OCI-LY7 (cell line): ENCODE results near the gene DDIT4. TPM values are rescaled to one million over a fixed set of nuclear protein-coding genes. Genes with fewer than 3 reads are reported as not detected.
A peak's percentile ranks its signal among the peaks of the same experiment; 100 is the strongest.

Experiments used
- BruUV-seq: library from RNA; stranded (reverse); fragments of 400-500 nt; replicated peaks from 2 replicates; lab custom pipeline; 2021; lab: Mats Ljungman, UMichigan
- CTCF ChIA-PET: fragments of 300-600 bp; sonication (Branson Sonifier 250); formaldehyde crosslinking; loops from one replicate; lab custom pipeline; 2022; ENCODE audit warnings: antibody characterized with exemption; ENCODE audit not compliant: unreplicated experiment; lab: Charles Lee
- POLR2A ChIA-PET: fragments of 300-600 bp; sonication (Branson Sonifier 250); formaldehyde crosslinking; loops from one replicate; lab custom pipeline; 2022; ENCODE audit warnings: antibody characterized with exemption; lab: Charles Lee
- DNase-seq: peaks from one replicate; pipeline ENCODE4 v3.0.0-alpha.2; 2015; ENCODE audit warnings: low spot score
- H2AFZ ChIP-seq: fragments of 200-600 bp; sonication (generic), shearing (Covaris generic); 2 replicates; pipeline ENCODE4 v1.6.1; 2014; ENCODE audit warnings: mild to moderate bottlenecking, antibody characterized with exemption, low read length, moderate library complexity
- H3K27ac ChIP-seq: fragments of 200-600 bp; sonication (generic); 2 replicates; pipeline ENCODE4 v1.5.1; 2014; ENCODE audit warnings: mixed run types, low read depth, mild to moderate bottlenecking, moderate library complexity, low read length, inconsistent platforms; ENCODE audit not compliant: poor library complexity, severe bottlenecking
- H3K36me3 ChIP-seq: fragments of 200-600 bp; sonication (generic); 2 replicates; pipeline ENCODE4 v1.6.1; 2014; ENCODE audit warnings: mild to moderate bottlenecking, antibody characterized with exemption, low read length, moderate library complexity, mixed read lengths; ENCODE audit not compliant: insufficient read depth
- H3K4me1 ChIP-seq: fragments of 200-600 bp; sonication (generic); 2 replicates; pipeline ENCODE4 v1.5.1; 2014; ENCODE audit warnings: mild to moderate bottlenecking, low read length; ENCODE audit not compliant: insufficient read depth, poor library complexity, severe bottlenecking
- H3K4me2 ChIP-seq: fragments of 200-600 bp; sonication (generic); 2 replicates; pipeline ENCODE4 v1.6.1; 2014; ENCODE audit warnings: mild to moderate bottlenecking, low read length
- H3K4me3 ChIP-seq: fragments of 200-600 bp; sonication (generic); 2 replicates; pipeline ENCODE4 v1.5.1; 2014; ENCODE audit warnings: mild to moderate bottlenecking, low read depth, low read length; ENCODE audit not compliant: poor library complexity, severe bottlenecking
- H3K79me2 ChIP-seq: fragments of 200-600 bp; sonication (generic); 2 replicates; pipeline ENCODE4 v1.6.1; 2016; ENCODE audit warnings: low read depth, mild to moderate bottlenecking, low read length, moderate library complexity, mixed read lengths; ENCODE audit not compliant: insufficient read depth
- H3K9me2 ChIP-seq: fragments of 200-600 bp; sonication (generic); 2 replicates; pipeline ENCODE4 v1.6.1; 2016; ENCODE audit warnings: mild to moderate bottlenecking, low read length, mixed read lengths; ENCODE audit not compliant: insufficient read depth
- H3K9me3 ChIP-seq: fragments of 200-600 bp; sonication (generic); 2 replicates; pipeline ENCODE4 v1.6.1; 2014; ENCODE audit warnings: mild to moderate bottlenecking, mixed run types, low read length, mixed read lengths
- H4K20me1 ChIP-seq: fragments of 200-600 bp; sonication (generic); 2 replicates; pipeline ENCODE4 v1.6.1; 2014; ENCODE audit warnings: mild to moderate bottlenecking, antibody characterized with exemption, low read length, moderate library complexity, mixed read lengths; ENCODE audit not compliant: insufficient read depth
- EZH2phosphoT487 ChIP-seq: fragments of 200-600 bp; sonication (generic); IDR thresholded peaks from 2 replicates; pipeline ENCODE4 v1.6.1; 2018; ENCODE audit warnings: low read depth, borderline replicate concordance, mild to moderate bottlenecking, mixed run types, antibody characterized with exemption, low read length, moderate library complexity, mixed read lengths
- intact Hi-C: fragments of 100-400 bp; cut with micrococcal nuclease; formaldehyde crosslinking; loops from one replicate; pipeline ENCODE4 v1.10.0; 2022; ENCODE audit not compliant: unreplicated experiment
- total RNA-seq, 2 experiments: library from RNA; depleted of rRNA in 1 of 2; stranded (reverse); fragments of >200 nt in 1 of 2; shearing (Covaris generic) in 1 of 2; gene quantifications; 2 replicates each; pipeline ENCODE4 v1.2.3, GENCODE V29; 2014 to 2022
- TF ChIP-seq, protein P1 (sequence below): fragments of 200-600 bp; sonication (generic); conservative IDR thresholded peaks from 2 replicates; pipeline ENCODE4 v1.5.1; 2014; ENCODE audit warnings: mild to moderate bottlenecking, antibody characterized with exemption, low read length, moderate library complexity, mixed read lengths

The DDIT4 gene
- total RNA-seq, 2 experiments from 2014 or later: 91.8 to 102 TPM

DNA sequence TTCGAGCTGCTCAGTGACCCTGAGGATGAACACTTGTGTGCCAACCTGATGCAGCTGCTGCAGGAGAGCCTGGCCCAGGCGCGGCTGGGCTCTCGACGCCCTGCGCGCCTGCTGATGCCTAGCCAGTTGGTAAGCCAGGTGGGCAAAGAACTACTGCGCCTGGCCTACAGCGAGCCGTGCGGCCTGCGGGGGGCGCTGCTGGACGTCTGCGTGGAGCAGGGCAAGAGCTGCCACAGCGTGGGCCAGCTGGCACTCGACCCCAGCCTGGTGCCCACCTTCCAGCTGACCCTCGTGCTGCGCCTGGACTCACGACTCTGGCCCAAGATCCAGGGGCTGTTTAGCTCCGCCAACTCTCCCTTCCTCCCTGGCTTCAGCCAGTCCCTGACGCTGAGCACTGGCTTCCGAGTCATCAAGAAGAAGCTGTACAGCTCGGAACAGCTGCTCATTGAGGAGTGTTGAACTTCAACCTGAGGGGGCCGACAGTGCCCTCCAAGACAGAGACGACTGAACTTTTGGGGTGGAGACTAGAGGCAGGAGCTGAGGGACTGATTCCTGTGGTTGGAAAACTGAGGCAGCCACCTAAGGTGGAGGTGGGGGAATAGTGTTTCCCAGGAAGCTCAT, 1.1 kb downstream of the DDIT4 start:
- no peak for TF ChIP-seq EZH2phosphoT487
- TF ChIP-seq, protein P1, sequence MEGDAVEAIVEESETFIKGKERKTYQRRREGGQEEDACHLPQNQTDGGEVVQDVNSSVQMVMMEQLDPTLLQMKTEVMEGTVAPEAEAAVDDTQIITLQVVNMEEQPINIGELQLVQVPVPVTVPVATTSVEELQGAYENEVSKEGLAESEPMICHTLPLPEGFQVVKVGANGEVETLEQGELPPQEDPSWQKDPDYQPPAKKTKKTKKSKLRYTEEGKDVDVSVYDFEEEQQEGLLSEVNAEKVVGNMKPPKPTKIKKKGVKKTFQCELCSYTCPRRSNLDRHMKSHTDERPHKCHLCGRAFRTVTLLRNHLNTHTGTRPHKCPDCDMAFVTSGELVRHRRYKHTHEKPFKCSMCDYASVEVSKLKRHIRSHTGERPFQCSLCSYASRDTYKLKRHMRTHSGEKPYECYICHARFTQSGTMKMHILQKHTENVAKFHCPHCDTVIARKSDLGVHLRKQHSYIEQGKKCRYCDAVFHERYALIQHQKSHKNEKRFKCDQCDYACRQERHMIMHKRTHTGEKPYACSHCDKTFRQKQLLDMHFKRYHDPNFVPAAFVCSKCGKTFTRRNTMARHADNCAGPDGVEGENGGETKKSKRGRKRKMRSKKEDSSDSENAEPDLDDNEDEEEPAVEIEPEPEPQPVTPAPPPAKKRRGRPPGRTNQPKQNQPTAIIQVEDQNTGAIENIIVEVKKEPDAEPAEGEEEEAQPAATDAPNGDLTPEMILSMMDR: peak; percentile 84
- H4K20me1 ChIP-seq: no peaks in the 10 kb centered on the region
- peaks cover 39% of the 10 kb centered on the region for H3K4me1 ChIP-seq
- no TSS peak for BruUV-seq
- peak; percentile 73 for DNase-seq
- no peak overlapping the region; the same call in 1 of the 2 replicates for H2AFZ ChIP-seq
- no peaks in the 10 kb centered on the region for H3K9me2 ChIP-seq
- H3K9me3 ChIP-seq: no peaks in the 10 kb centered on the region
- ChIA-PET POLR2A (interaction anchor here (0.7 to 5.5 kb wide), 18 partner anchors 9 to 59 kb away, joined by 3 to 42 read pairs (median 4); no protein-coding TSS in a partner anchor), CTCF (interaction anchor here (0.6 to 2.1 kb wide), 10 partner anchors 15 to 63 kb away, joined by 3 to 7 read pairs (median 4); no protein-coding TSS in a partner anchor)
- peaks cover 19% of the 10 kb centered on the region for H3K36me3 ChIP-seq
- H3K4me3 ChIP-seq: peak overlapping the region; percentile 77
- peak overlapping the region; percentile 6 for H3K27ac ChIP-seq
- intact Hi-C loops: loop anchor here (1.0 to 2.0 kb wide), 2 partner anchors 22 to 60 kb away; no protein-coding TSS in a partner anchor
- H3K4me2 ChIP-seq: peak overlapping the region; percentile 97
- no peaks in the 10 kb centered on the region for H3K79me2 ChIP-seq

DNA sequence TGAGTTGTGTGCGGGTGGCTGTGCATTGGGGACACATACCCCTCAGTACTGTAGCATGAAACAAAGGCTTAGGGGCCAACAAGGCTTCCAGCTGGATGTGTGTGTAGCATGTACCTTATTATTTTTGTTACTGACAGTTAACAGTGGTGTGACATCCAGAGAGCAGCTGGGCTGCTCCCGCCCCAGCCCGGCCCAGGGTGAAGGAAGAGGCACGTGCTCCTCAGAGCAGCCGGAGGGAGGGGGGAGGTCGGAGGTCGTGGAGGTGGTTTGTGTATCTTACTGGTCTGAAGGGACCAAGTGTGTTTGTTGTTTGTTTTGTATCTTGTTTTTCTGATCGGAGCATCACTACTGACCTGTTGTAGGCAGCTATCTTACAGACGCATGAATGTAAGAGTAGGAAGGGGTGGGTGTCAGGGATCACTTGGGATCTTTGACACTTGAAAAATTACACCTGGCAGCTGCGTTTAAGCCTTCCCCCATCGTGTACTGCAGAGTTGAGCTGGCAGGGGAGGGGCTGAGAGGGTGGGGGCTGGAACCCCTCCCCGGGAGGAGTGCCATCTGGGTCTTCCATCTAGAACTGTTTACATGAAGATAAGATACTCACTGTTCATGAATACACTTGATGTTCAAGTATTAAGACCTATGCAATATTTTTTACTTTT, 1.8 kb downstream of the DDIT4 start:
- H2AFZ ChIP-seq: no peak overlapping the region; the same call in 1 of the 2 replicates
- H3K27ac ChIP-seq: peak overlapping the region; percentile 6
- peaks cover 19% of the 10 kb centered on the region for H3K36me3 ChIP-seq
- no peaks in the 10 kb centered on the region for H4K20me1 ChIP-seq
- H3K4me2 ChIP-seq: peak overlapping the region; percentile 97
- POLR2A ChIA-PET: interaction anchor here (0.7 to 5.5 kb wide), 19 partner anchors 8 to 59 kb away, joined by 3 to 42 read pairs (median 4); no protein-coding TSS in a partner anchor
- no TSS peak for BruUV-seq
- peaks cover 39% of the 10 kb centered on the region for H3K4me1 ChIP-seq
- no peaks in the 10 kb centered on the region for H3K79me2 ChIP-seq
- no peak for TF ChIP-seq EZH2phosphoT487
- TF ChIP-seq, protein P1: no peak
- CTCF ChIA-PET: interaction anchor here (0.6 to 1.5 kb wide), 9 partner anchors 16 to 62 kb away, joined by 3 to 7 read pairs (median 3); no protein-coding TSS in a partner anchor
- no peaks in the 10 kb centered on the region for H3K9me2 ChIP-seq
- H3K9me3 ChIP-seq: no peaks in the 10 kb centered on the region
- intact Hi-C loops: loop anchor here (2.0 kb wide), 1 partner anchor 21 kb away; no protein-coding TSS in a partner anchor
- peak overlapping the region; percentile 77 for H3K4me3 ChIP-seq
- peak; percentile 49 for DNase-seq
